ENCODE results near the gene HLF. TPM values are rescaled to one million over a fixed set of nuclear protein-coding genes. Genes with fewer than 3 reads are reported as not detected.

Gene HLF
- total RNA-seq, 4 donors from 2014 or later: 8.5 to 17.5 (median 13.3) TPM

- 46 to 71% methylated on average over 2 to 3 of the region's 3 CpGs for WGBS, 2 donors (ENCODE audit: low coverage in 1 of 2)
- H3K4me1 ChIP-seq: peaks cover 27 to 59% (median 38%) of the 10 kb centered on the region in 4 donors
- in situ Hi-C loops (cut with MboI; ENCODE audit: low pct_ligation_motif_present in 1 of 4, low pct_unique_long_range_greater_than_20kb in 1 of 4, low sequenced_read_pairs in 3 of 4): no loop called here
Measured at GRCh38 chr17:55286681-55287589, 22.2 kb downstream of the HLF start.

GRCh38 chr17:55288356-55289105 lies 23.8 kb downstream of the HLF start:
- Histone ChIP-seq H3K4me3 (no peak overlapping the region), H3K9me3 (no peaks in the 10 kb centered on the region), H3K4me1 (peaks cover 24 to 49% (median 37%) of the 10 kb centered on the region in 4 donors), H3K27ac (peak overlapping the region in 3 of 4 donors; percentile 83 to 85 (median 85)), H3K27me3 (no peaks in the 10 kb centered on the region), H3K36me3 (no peaks in the 10 kb centered on the region)
- WGBS, 2 donors (ENCODE audit: low coverage in 1 of 2): 79 to 100% methylated on average over 2 to 7 of the region's 7 CpGs
- no peak for DNase-seq
- TF ChIP-seq CTCF (IDR thresholded peaks at IDR 0.05) (no peak), EP300 (IDR thresholded peaks at IDR 0.05; ENCODE audit: low read depth) (no peak), POLR2A (IDR thresholded peaks at IDR 0.05) (no peak), POLR2AphosphoS5 (IDR thresholded peaks at IDR 0.05) (no peak)
- in situ Hi-C loops (cut with MboI; ENCODE audit: low pct_ligation_motif_present in 1 of 4, low pct_unique_long_range_greater_than_20kb in 1 of 4, low sequenced_read_pairs in 3 of 4) (no loop called here), intact Hi-C loops (cut with DNase I; ENCODE audit: low total_unique reads) (no loop called here)

More at GRCh38 chr17:55286681-55287589, 22.2 kb downstream of the HLF start:
- Histone ChIP-seq H3K9me3 (no peaks in the 10 kb centered on the region), H3K27ac (peak overlapping the region; percentile 78 to 85 (median 84)), H3K27me3 (no peaks in the 10 kb centered on the region), H3K4me3 (no peak overlapping the region), H3K36me3 (no peaks in the 10 kb centered on the region)
- TF ChIP-seq POLR2AphosphoS5 (IDR thresholded peaks at IDR 0.05) (peak in 1 of 3 donors; percentile 25), POLR2A (IDR thresholded peaks at IDR 0.05) (no peak)
- intact Hi-C loops (cut with DNase I; ENCODE audit: low total_unique reads): no loop called here
- DNase-seq: peak; percentile 86

- DNase-seq: no peak
- H3K36me3 ChIP-seq: no peaks in the 10 kb centered on the region
- H3K27ac ChIP-seq: peak overlapping the region in 1 of 4 donors; percentile 85
- in situ Hi-C loops (cut with MboI; ENCODE audit: low pct_ligation_motif_present in 1 of 4, low pct_unique_long_range_greater_than_20kb in 1 of 4, low sequenced_read_pairs in 3 of 4) (no loop called here), intact Hi-C loops (cut with DNase I; ENCODE audit: low total_unique reads) (no loop called here)
- WGBS, 2 donors (ENCODE audit: low coverage in 1 of 2): 77 to 83% methylated on average over 1 of the region's 1 CpG
- no peak overlapping the region for H3K4me3 ChIP-seq
- H3K4me1 ChIP-seq: peaks cover 22 to 44% (median 31%) of the 10 kb centered on the region in 4 donors
- H3K27me3 ChIP-seq: no peaks in the 10 kb centered on the region
- no peak for TF ChIP-seq POLR2AphosphoS5 (IDR thresholded peaks at IDR 0.05)
- TF ChIP-seq EP300 (IDR thresholded peaks at IDR 0.05; ENCODE audit: low read depth): no peak
- TF ChIP-seq POLR2A (IDR thresholded peaks at IDR 0.05): no peak
- TF ChIP-seq CTCF (IDR thresholded peaks at IDR 0.05): no peak
- H3K9me3 ChIP-seq: no peaks in the 10 kb centered on the region
Measured at GRCh38 chr17:55289106-55289446, 24.3 kb downstream of the HLF start.

- Histone ChIP-seq H3K4me3 (no peak overlapping the region), H3K9me3 (no peaks in the 10 kb centered on the region), H3K4me1 (peaks cover 17 to 42% (median 22%) of the 10 kb centered on the region in 4 donors), H3K27me3 (no peaks in the 10 kb centered on the region), H3K36me3 (no peaks in the 10 kb centered on the region), H3K27ac (no peak overlapping the region)
- 83 to 88% methylated on average over 4 of the region's 4 CpGs for WGBS, 2 donors (ENCODE audit: low coverage in 1 of 2)
- DNase-seq: no peak
- TF ChIP-seq CTCF (IDR thresholded peaks at IDR 0.05) (no peak), EP300 (IDR thresholded peaks at IDR 0.05; ENCODE audit: low read depth) (no peak), POLR2A (IDR thresholded peaks at IDR 0.05) (no peak), POLR2AphosphoS5 (IDR thresholded peaks at IDR 0.05) (no peak)
- in situ Hi-C loops (cut with MboI; ENCODE audit: low pct_ligation_motif_present in 1 of 4, low pct_unique_long_range_greater_than_20kb in 1 of 4, low sequenced_read_pairs in 3 of 4): loop anchor here in 1 of 4 donors (10.0 kb wide), 1 partner anchor 295 kb away; no protein-coding TSS in a partner anchor
- intact Hi-C loops (cut with DNase I; ENCODE audit: low total_unique reads): loop anchor here (10.0 kb wide), 1 partner anchor 225 kb away; the partner anchor contains the start of gene SMIM36
Measured at GRCh38 chr17:55289978-55290377, 25.2 kb downstream of the HLF start.
